Suprapubic skin (tissue), 4 donors: ENCODE results near the gene NNMT. TPM values are rescaled to one million over a fixed set of nuclear protein-coding genes. Genes with fewer than 3 reads are reported as not detected.
A peak's percentile ranks its signal among the peaks of the same experiment; 100 is the strongest.
"Not testable (repeated sequence)": the region's sequence is repeated elsewhere in the genome, so short reads cannot be mapped to it uniquely, and the experiment has no call there.

Experiments
- DNase-seq, 2 donors: peaks; one replicate each; pipeline ENCODE4 v3.0.0-alpha.2; 2019; ENCODE audit warnings: low spot score in 2 of 2
- H3K27ac ChIP-seq: fragments of 200-600 bp; sonication (generic); one replicate; pipeline ENCODE4 v1.5.1; 2019
- H3K27me3 ChIP-seq: fragments of 200-600 bp; sonication (generic); one replicate; pipeline ENCODE4 v1.5.1; 2019
- H3K36me3 ChIP-seq: fragments of 200-600 bp; sonication (generic); one replicate; pipeline ENCODE4 v1.5.1; 2019
- H3K4me1 ChIP-seq: fragments of 200-600 bp; sonication (generic); one replicate; pipeline ENCODE4 v1.5.1; 2019
- H3K4me3 ChIP-seq: fragments of 200-600 bp; sonication (generic); one replicate; pipeline ENCODE4 v1.5.1; 2019; ENCODE audit warnings: mild to moderate bottlenecking
- H3K9me3 ChIP-seq: fragments of 200-600 bp; sonication (generic); one replicate; pipeline ENCODE4 v1.5.1; 2019
- EP300 ChIP-seq: sonication (generic); formaldehyde crosslinking; IDR thresholded peaks from one replicate; pipeline ENCODE4 v1.6.1; 2017; ENCODE audit warnings: antibody characterized with exemption
- POLR2A ChIP-seq, 2 donors: fragments of 450-650 bp; IDR thresholded peaks; one replicate each; pipeline ENCODE4 v1.6.1; 2017; ENCODE audit warnings: antibody characterized with exemption in 2 of 2, mild to moderate bottlenecking in 2 of 2, moderate library complexity in 2 of 2
- POLR2AphosphoS5 ChIP-seq, 3 donors: sonication (generic); formaldehyde crosslinking; IDR thresholded peaks; one replicate each; pipeline ENCODE4 v1.6.1; 2017; ENCODE audit warnings: antibody characterized with exemption in 3 of 3
- WGBS: methylation state at CpG from one replicate; pipeline ENCODE4 v1.1.5; 2018; 5-methylcytosine and 5-hydroxymethylcytosine counted together
- total RNA-seq, 4 donors: library from RNA; depleted of rRNA; stranded (reverse); fragments of >200 nt; gene quantifications; one replicate each; pipeline ENCODE4 v1.1.0, GENCODE V29; 2016
- TF ChIP-seq, protein P1 (sequence below), 2 donors: fragments of 200-600 bp in 1 of 2; fragments of 450-650 bp in 1 of 2; sonication (generic) in 1 of 2; IDR thresholded peaks; one replicate each; pipeline ENCODE4 v1.5.1; 2016 to 2019; ENCODE audit warnings: antibody characterized with exemption in 2 of 2, mild to moderate bottlenecking in 1 of 2, moderate library complexity in 1 of 2

The NNMT gene
- total RNA-seq, 4 donors from 2014 or later, result 106 to 269 (median 210) TPM

DNA sequence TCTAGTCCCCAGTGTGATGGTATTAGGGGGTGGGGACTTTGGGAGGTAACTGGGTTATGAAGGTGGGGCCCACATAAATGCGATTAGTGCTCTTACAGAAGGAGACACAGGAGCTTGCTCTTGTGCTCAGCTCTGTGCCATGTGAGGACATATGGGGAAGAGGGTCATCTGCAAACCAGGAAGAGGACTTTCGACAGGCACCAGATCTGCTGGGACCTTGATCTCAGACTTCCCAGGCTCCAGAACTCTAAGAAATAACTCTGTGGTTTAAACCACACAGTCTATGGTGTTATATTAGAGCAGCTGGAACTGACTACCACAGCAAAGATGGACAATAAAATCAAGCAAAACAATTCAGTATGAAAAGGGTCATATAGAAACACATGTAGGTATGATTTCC is 26.7 kb downstream of the NNMT start:
- peaks cover 20% of the 10 kb centered on the region for H3K4me1 ChIP-seq
- H3K36me3 ChIP-seq, result no peaks in the 10 kb centered on the region
- DNase-seq, result no peak
- no peaks in the 10 kb centered on the region for H3K27me3 ChIP-seq
- TF ChIP-seq POLR2AphosphoS5 (IDR thresholded peaks at IDR 0.05), result no peak
- no peaks in the 10 kb centered on the region for H3K9me3 ChIP-seq
- no peak overlapping the region for H3K4me3 ChIP-seq
- H3K27ac ChIP-seq, result no peak overlapping the region
- 82% methylated on average over 2 of the region's 2 CpGs for WGBS

DNA sequence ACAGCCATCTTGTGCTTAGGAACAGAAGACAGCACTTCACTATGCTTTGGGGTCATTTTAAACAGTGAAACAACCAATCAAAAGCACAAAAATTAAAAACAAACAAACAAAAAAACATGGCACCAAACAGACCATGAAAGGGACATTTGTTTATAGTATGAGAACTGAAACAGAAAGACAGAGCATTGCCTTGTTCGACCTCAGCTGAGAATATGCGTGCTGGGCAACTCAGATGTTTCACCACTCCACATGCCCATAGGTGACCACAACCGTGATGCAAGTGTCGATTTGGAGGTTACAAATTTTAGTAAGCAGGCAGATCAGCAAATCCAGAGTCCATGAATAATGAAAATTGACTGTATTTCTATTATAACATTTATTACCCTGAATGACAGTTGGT is 30.0 kb downstream of the NNMT start:
- TF ChIP-seq, protein P1, sequence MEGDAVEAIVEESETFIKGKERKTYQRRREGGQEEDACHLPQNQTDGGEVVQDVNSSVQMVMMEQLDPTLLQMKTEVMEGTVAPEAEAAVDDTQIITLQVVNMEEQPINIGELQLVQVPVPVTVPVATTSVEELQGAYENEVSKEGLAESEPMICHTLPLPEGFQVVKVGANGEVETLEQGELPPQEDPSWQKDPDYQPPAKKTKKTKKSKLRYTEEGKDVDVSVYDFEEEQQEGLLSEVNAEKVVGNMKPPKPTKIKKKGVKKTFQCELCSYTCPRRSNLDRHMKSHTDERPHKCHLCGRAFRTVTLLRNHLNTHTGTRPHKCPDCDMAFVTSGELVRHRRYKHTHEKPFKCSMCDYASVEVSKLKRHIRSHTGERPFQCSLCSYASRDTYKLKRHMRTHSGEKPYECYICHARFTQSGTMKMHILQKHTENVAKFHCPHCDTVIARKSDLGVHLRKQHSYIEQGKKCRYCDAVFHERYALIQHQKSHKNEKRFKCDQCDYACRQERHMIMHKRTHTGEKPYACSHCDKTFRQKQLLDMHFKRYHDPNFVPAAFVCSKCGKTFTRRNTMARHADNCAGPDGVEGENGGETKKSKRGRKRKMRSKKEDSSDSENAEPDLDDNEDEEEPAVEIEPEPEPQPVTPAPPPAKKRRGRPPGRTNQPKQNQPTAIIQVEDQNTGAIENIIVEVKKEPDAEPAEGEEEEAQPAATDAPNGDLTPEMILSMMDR (IDR thresholded peaks at IDR 0.05), result no peak
- TF ChIP-seq POLR2A (IDR thresholded peaks at IDR 0.05), result no peak
- no peak for TF ChIP-seq POLR2AphosphoS5 (IDR thresholded peaks at IDR 0.05)
- TF ChIP-seq EP300, result no peak
- H3K4me1 ChIP-seq, result peaks cover 5% of the 10 kb centered on the region
- H3K27ac ChIP-seq, result no peak overlapping the region
- no peak overlapping the region for H3K4me3 ChIP-seq
- no peak for DNase-seq
- H3K9me3 ChIP-seq, result peaks cover 4% of the 10 kb centered on the region
- no peaks in the 10 kb centered on the region for H3K27me3 ChIP-seq
- H3K36me3 ChIP-seq, result no peaks in the 10 kb centered on the region
- 91% methylated on average over 4 of the region's 4 CpGs for WGBS

GRCh38 chr11:114326776-114327175 is 30.6 kb downstream of the NNMT start:
- TF ChIP-seq, protein P1 (IDR thresholded peaks at IDR 0.05), result no peak
- no peak for TF ChIP-seq POLR2A (IDR thresholded peaks at IDR 0.05)
- no peak for TF ChIP-seq EP300
- TF ChIP-seq POLR2AphosphoS5 (IDR thresholded peaks at IDR 0.05), result no peak
- Histone ChIP-seq H3K27me3 (no peaks in the 10 kb centered on the region), H3K4me1 (no peaks in the 10 kb centered on the region), H3K27ac (no peak overlapping the region), H3K36me3 (no peaks in the 10 kb centered on the region), H3K9me3 (peaks cover 4% of the 10 kb centered on the region), H3K4me3 (no peak overlapping the region)
- no peak for DNase-seq
- WGBS, result 85% methylated on average over 2 of the region's 2 CpGs

- WGBS, result 94% methylated on average over 1 of the region's 1 CpG
- no peak for DNase-seq
- TF ChIP-seq POLR2AphosphoS5 (IDR thresholded peaks at IDR 0.05), result no peak
- TF ChIP-seq, protein P1 (IDR thresholded peaks at IDR 0.05), result no peak
- no peak for TF ChIP-seq POLR2A (IDR thresholded peaks at IDR 0.05)
- TF ChIP-seq EP300, result no peak
- H3K27me3 ChIP-seq, result no peaks in the 10 kb centered on the region
- no peaks in the 10 kb centered on the region for H3K36me3 ChIP-seq
- no peaks in the 10 kb centered on the region for H3K4me1 ChIP-seq
- H3K4me3 ChIP-seq, result no peak overlapping the region
- no peak overlapping the region for H3K27ac ChIP-seq
- peaks cover 4% of the 10 kb centered on the region for H3K9me3 ChIP-seq
These were observed 34.2 kb downstream of the NNMT start for GRCh38 chr11:114330373-114330772.

- WGBS, result 16% methylated on average over 18 of the region's 18 CpGs
- peak overlapping the region; percentile 35 for H3K4me3 ChIP-seq
- no peaks in the 10 kb centered on the region for H3K9me3 ChIP-seq
- peaks cover 11% of the 10 kb centered on the region for H3K4me1 ChIP-seq
- H3K27ac ChIP-seq, result peak overlapping the region; percentile 40
- no peaks in the 10 kb centered on the region for H3K36me3 ChIP-seq
- no peaks in the 10 kb centered on the region for H3K27me3 ChIP-seq
- DNase-seq, result peak in 1 of 2 donors; percentile 77
- TF ChIP-seq POLR2AphosphoS5 (IDR thresholded peaks at IDR 0.05) (peak in 1 of 3 donors; percentile 38), EP300 (no peak), POLR2A (IDR thresholded peaks at IDR 0.05) (no peak)
- TF ChIP-seq, protein P1 (IDR thresholded peaks at IDR 0.05), result peak; percentile 67 to 78
These were observed 44.3 kb downstream of the NNMT start for GRCh38 chr11:114340311-114341131.

- H3K27ac ChIP-seq, H3K36me3 ChIP-seq, H3K9me3 ChIP-seq, H3K27me3 ChIP-seq, H3K4me3 ChIP-seq, DNase-seq: not testable (repeated sequence)
- 95% methylated on average over 3 of the region's 3 CpGs for WGBS
- H3K4me1 ChIP-seq, result peaks cover 11% of the 10 kb centered on the region
These were observed 45.5 kb downstream of the NNMT start for GRCh38 chr11:114341667-114342066.
